ENCODE results near the gene LSM4. TPM values are rescaled to one million over a fixed set of nuclear protein-coding genes. Genes with fewer than 3 reads are reported as not detected.
"Not testable (repeated sequence)": the region's sequence is repeated elsewhere in the genome, so short reads cannot be mapped to it uniquely, and the experiment has no call there.

LSM4 gene
- total and polyA plus RNA-seq, 2 experiments from 2014 or later: 591 to 637 TPM

- H3K36me3 Mint-ChIP-seq (ENCODE audit: low read depth): peaks cover 27% of the 10 kb centered on the region
- not testable (repeated sequence) for DNase-seq (ENCODE audit: low spot score); H3K27ac Mint-ChIP-seq; H3K27me3 ChIP-seq (ENCODE audit: insufficient read depth); H3K27ac ChIP-seq (ENCODE audit: low read depth); H3K36me3 ChIP-seq (ENCODE audit: insufficient read depth); H3K9me3 Mint-ChIP-seq; H3K9me2 ChIP-seq (ENCODE audit: insufficient read depth); H3K4me3 ChIP-seq; ATAC-seq; H3K4me2 ChIP-seq; H3K4me3 Mint-ChIP-seq; H4K20me1 ChIP-seq (replicated peaks; ENCODE audit: insufficient read depth)
- peaks cover 31% of the 10 kb centered on the region for H3K4me1 Mint-ChIP-seq
- Histone ChIP-seq H3K79me2 (replicated peaks; ENCODE audit: insufficient read depth) (peaks cover 33% of the 10 kb centered on the region), H3F3A (replicated peaks; ENCODE audit: low read depth) (peaks cover 34% of the 10 kb centered on the region; the same call in 1 of the 2 replicates), H2AFZ (0 out of 2 replicates have a peak overlapping the region, but pooled peaks have one; percentile 34), H3K4me1 (ENCODE audit: insufficient read depth) (peaks cover 14% of the 10 kb centered on the region)
- H3K27me3 Mint-ChIP-seq (ENCODE audit: insufficient read depth, low read depth, poor library complexity): peaks cover 20% of the 10 kb centered on the region
Measured at GRCh38 chr19:18324373-18324731, 1.5 kb upstream of the LSM4 start.

DNA sequence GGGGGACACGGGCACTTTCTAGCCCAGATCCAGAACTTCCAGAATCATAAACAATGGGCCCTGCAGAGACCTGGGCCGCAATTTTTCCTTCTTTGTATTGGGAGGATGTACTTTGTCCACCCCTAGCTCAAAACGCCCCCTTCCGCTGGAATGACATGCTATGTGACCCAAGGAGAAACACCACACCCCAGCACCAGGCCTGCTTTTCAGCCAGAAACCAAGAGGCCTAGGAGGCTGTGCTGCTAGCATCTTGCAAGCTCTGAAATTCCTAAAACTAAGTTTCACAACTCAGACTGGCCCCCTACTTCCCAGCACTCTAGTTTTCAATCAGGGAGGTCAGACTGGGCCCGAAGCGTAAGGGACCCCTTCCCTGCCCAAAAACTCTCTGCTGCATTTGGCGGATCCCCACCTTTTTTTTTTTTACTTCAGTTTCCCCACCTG, 538 bp downstream of the LSM4 start:
- H4K20me1 ChIP-seq (replicated peaks; ENCODE audit: insufficient read depth): peaks cover 17% of the 10 kb centered on the region
- peak; percentile 48 for ATAC-seq
- peaks cover 14% of the 10 kb centered on the region for H3K4me1 ChIP-seq (ENCODE audit: insufficient read depth)
- H3K27ac ChIP-seq (ENCODE audit: low read depth): peak overlapping the region; percentile 91
- Mint-ChIP-seq H3K27me3 (ENCODE audit: insufficient read depth, low read depth, poor library complexity) (peaks cover 20% of the 10 kb centered on the region), H3K27ac (peak overlapping the region; percentile 92), H3K36me3 (ENCODE audit: low read depth) (peaks cover 33% of the 10 kb centered on the region), H3K4me3 (peak overlapping the region; percentile 92), H3K4me1 (peaks cover 32% of the 10 kb centered on the region), H3K9me3 (no peaks in the 10 kb centered on the region)
- H3K4me3 ChIP-seq: peak overlapping the region; percentile 76
- no peak for TF ChIP-seq CREB1 (CRISPR knock-in tag; IDR thresholded peaks at IDR 0.05; ENCODE audit: low read depth)
- TF ChIP-seq, protein P1, sequence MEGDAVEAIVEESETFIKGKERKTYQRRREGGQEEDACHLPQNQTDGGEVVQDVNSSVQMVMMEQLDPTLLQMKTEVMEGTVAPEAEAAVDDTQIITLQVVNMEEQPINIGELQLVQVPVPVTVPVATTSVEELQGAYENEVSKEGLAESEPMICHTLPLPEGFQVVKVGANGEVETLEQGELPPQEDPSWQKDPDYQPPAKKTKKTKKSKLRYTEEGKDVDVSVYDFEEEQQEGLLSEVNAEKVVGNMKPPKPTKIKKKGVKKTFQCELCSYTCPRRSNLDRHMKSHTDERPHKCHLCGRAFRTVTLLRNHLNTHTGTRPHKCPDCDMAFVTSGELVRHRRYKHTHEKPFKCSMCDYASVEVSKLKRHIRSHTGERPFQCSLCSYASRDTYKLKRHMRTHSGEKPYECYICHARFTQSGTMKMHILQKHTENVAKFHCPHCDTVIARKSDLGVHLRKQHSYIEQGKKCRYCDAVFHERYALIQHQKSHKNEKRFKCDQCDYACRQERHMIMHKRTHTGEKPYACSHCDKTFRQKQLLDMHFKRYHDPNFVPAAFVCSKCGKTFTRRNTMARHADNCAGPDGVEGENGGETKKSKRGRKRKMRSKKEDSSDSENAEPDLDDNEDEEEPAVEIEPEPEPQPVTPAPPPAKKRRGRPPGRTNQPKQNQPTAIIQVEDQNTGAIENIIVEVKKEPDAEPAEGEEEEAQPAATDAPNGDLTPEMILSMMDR (conservative IDR thresholded peaks at IDR 0.05; ENCODE audit: low read depth in 2 of 2): peak; percentile 31 to 59
- H3K9me2 ChIP-seq (ENCODE audit: insufficient read depth): no peaks in the 10 kb centered on the region
- H3K79me2 ChIP-seq (replicated peaks; ENCODE audit: insufficient read depth): peaks cover 52% of the 10 kb centered on the region
- peak overlapping the region; percentile 92 for H3K4me2 ChIP-seq
- H3F3A ChIP-seq (replicated peaks; ENCODE audit: low read depth): peaks cover 38% of the 10 kb centered on the region; the same call in 1 of the 2 replicates
- peak; percentile 81 for DNase-seq (ENCODE audit: low spot score)
- no peak overlapping the region for H2AFZ ChIP-seq
- H3K27me3 ChIP-seq (ENCODE audit: insufficient read depth): no peaks in the 10 kb centered on the region
- H3K36me3 ChIP-seq (ENCODE audit: insufficient read depth): no peaks in the 10 kb centered on the region; the same call in 1 of the 2 replicates

DNA sequence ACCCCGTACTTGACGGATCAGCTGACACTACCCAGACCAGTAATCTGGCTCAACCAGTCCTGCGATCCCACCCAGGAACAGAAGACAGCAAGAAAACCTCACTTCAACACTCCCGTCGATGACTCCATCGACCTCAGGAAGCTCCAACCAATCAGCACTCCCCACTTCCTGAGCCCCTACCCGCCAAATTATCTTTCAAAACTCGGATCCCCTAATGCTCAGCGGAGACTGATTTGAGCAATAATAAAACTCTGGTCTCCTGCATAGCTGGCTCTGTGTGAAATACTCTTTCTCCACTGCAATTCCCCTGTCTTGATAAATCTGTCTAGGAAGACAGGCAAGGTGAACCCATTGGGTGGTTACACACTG, 1.2 kb downstream of the LSM4 start:
- peak overlapping the region; percentile 76 for H3K4me3 ChIP-seq
- H2AFZ ChIP-seq: no peak overlapping the region
- H3K4me1 Mint-ChIP-seq: peaks cover 32% of the 10 kb centered on the region
- no peak for TF ChIP-seq NANOG (IDR thresholded peaks at IDR 0.05; ENCODE audit: borderline replicate concordance)
- no peak for TF ChIP-seq CREB1 (CRISPR knock-in tag; IDR thresholded peaks at IDR 0.05; ENCODE audit: low read depth)
- TF ChIP-seq ZNF462 (CRISPR knock-in tag; IDR thresholded peaks at IDR 0.05): no peak
- no peaks in the 10 kb centered on the region for H3K9me2 ChIP-seq (ENCODE audit: insufficient read depth)
- peaks cover 38% of the 10 kb centered on the region; the same call in 1 of the 2 replicates for H3F3A ChIP-seq (replicated peaks; ENCODE audit: low read depth)
- peak overlapping the region; percentile 92 for H3K4me3 Mint-ChIP-seq
- no peaks in the 10 kb centered on the region for H3K9me3 Mint-ChIP-seq
- H4K20me1 ChIP-seq (replicated peaks; ENCODE audit: insufficient read depth): peaks cover 17% of the 10 kb centered on the region
- no peaks in the 10 kb centered on the region; the same call in 1 of the 2 replicates for H3K36me3 ChIP-seq (ENCODE audit: insufficient read depth)
- DNase-seq (ENCODE audit: low spot score): no peak
- peaks cover 20% of the 10 kb centered on the region for H3K27me3 Mint-ChIP-seq (ENCODE audit: insufficient read depth, low read depth, poor library complexity)
- peak overlapping the region; percentile 91 for H3K27ac ChIP-seq (ENCODE audit: low read depth)
- no peak for ATAC-seq
- H3K4me1 ChIP-seq (ENCODE audit: insufficient read depth): peaks cover 14% of the 10 kb centered on the region
- H3K27ac Mint-ChIP-seq: peak overlapping the region; percentile 92
- H3K79me2 ChIP-seq (replicated peaks; ENCODE audit: insufficient read depth): peaks cover 58% of the 10 kb centered on the region
- no peaks in the 10 kb centered on the region for H3K27me3 ChIP-seq (ENCODE audit: insufficient read depth)
- peak overlapping the region; percentile 92 for H3K4me2 ChIP-seq
- H3K36me3 Mint-ChIP-seq (ENCODE audit: low read depth): peaks cover 33% of the 10 kb centered on the region

All from GM23338 (cell line).